Measurements from ENCODE around the gene ZNF518B. TPM values are rescaled to one million over a fixed set of nuclear protein-coding genes. Genes with fewer than 3 reads are reported as not detected.

The ZNF518B gene
- polyA plus RNA-seq, 1 donor from 2014 or later, result 38.2 TPM

- Histone ChIP-seq H3K9me3 (ENCODE audit: low read length) (peaks cover 10% of the 10 kb centered on the region), H3K4me2 (ENCODE audit: low read length) (peak overlapping the region; percentile 36), H3K27ac (ENCODE audit: low read length) (peak overlapping the region; percentile 44), H3K79me2 (replicated peaks; ENCODE audit: insufficient read depth, low read length) (peaks cover 8% of the 10 kb centered on the region), H3K9me2 (ENCODE audit: insufficient read depth, low read length) (no peaks in the 10 kb centered on the region), H3K4me3 (ENCODE audit: low read length) (peak overlapping the region; percentile 76), H3K27me3 (ENCODE audit: insufficient read depth, low read depth, low read length) (peaks cover 7% of the 10 kb centered on the region), H4K20me1 (ENCODE audit: insufficient read depth) (no peaks in the 10 kb centered on the region), H3F3A (ENCODE audit: insufficient read depth, low read length, poor library complexity, severe bottlenecking) (no peaks in the 10 kb centered on the region), H3K9ac (ENCODE audit: low read length) (peak overlapping the region; percentile 53), H2AFZ (ENCODE audit: low read depth, low read length) (peak overlapping the region; percentile 83), H3K36me3 (ENCODE audit: insufficient read depth, low read length) (peaks cover 7% of the 10 kb centered on the region)
- TF ChIP-seq SMC3 (conservative IDR thresholded peaks at IDR 0.05; ENCODE audit: poor library complexity) (no peak), POLR2AphosphoS5 (IDR thresholded peaks at IDR 0.05) (peak; percentile 11), RAD21 (conservative IDR thresholded peaks at IDR 0.05) (no peak), EZH2 (IDR thresholded peaks at IDR 0.05; ENCODE audit: borderline replicate concordance, insufficient read depth, low read length, poor library complexity, severe bottlenecking) (no peak), MXI1 (conservative IDR thresholded peaks at IDR 0.05; ENCODE audit: poor library complexity, severe bottlenecking) (no peak), TAF1 (IDR thresholded peaks at IDR 0.05; ENCODE audit: low read depth) (no peak)
- TF ChIP-seq, protein P1, sequence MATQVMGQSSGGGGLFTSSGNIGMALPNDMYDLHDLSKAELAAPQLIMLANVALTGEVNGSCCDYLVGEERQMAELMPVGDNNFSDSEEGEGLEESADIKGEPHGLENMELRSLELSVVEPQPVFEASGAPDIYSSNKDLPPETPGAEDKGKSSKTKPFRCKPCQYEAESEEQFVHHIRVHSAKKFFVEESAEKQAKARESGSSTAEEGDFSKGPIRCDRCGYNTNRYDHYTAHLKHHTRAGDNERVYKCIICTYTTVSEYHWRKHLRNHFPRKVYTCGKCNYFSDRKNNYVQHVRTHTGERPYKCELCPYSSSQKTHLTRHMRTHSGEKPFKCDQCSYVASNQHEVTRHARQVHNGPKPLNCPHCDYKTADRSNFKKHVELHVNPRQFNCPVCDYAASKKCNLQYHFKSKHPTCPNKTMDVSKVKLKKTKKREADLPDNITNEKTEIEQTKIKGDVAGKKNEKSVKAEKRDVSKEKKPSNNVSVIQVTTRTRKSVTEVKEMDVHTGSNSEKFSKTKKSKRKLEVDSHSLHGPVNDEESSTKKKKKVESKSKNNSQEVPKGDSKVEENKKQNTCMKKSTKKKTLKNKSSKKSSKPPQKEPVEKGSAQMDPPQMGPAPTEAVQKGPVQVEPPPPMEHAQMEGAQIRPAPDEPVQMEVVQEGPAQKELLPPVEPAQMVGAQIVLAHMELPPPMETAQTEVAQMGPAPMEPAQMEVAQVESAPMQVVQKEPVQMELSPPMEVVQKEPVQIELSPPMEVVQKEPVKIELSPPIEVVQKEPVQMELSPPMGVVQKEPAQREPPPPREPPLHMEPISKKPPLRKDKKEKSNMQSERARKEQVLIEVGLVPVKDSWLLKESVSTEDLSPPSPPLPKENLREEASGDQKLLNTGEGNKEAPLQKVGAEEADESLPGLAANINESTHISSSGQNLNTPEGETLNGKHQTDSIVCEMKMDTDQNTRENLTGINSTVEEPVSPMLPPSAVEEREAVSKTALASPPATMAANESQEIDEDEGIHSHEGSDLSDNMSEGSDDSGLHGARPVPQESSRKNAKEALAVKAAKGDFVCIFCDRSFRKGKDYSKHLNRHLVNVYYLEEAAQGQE (IDR thresholded peaks at IDR 0.05; ENCODE audit: borderline replicate concordance), result peak; percentile 3
Observed at GRCh38 chr4:10456595-10457254, 501 bp downstream of the ZNF518B start.

DNA sequence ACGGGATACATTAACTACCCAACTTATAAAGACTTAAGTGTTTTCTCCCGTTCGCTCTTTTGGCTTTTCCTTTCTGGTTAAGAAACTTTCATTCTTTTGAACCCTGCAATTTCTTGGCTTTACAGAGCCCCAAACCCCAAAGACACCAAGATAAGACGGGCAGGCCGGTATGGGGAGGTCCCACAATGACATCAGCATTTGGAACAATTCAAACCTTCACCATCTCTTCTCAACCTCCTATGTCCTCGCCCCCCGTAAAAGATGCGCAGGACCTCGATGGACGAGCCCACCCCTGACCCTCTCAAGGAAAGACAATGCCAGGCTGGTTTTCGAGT lies 999 bp downstream of the ZNF518B start:
- peak overlapping the region; percentile 44 for H3K27ac ChIP-seq (ENCODE audit: low read length)
- peaks cover 8% of the 10 kb centered on the region for H3K9me3 ChIP-seq (ENCODE audit: low read length)

More for the DNA sequence above, 999 bp downstream of the ZNF518B start:
- H3K4me3 ChIP-seq (ENCODE audit: low read length), result peak overlapping the region; percentile 76
- H3K9ac ChIP-seq (ENCODE audit: low read length), result peak overlapping the region; percentile 53
- H3K36me3 ChIP-seq (ENCODE audit: insufficient read depth, low read length), result peaks cover 7% of the 10 kb centered on the region
- no peaks in the 10 kb centered on the region for H3K9me2 ChIP-seq (ENCODE audit: insufficient read depth, low read length)
- no peaks in the 10 kb centered on the region for H3F3A ChIP-seq (ENCODE audit: insufficient read depth, low read length, poor library complexity, severe bottlenecking)
- peak overlapping the region; percentile 36 for H3K4me2 ChIP-seq (ENCODE audit: low read length)
- no peaks in the 10 kb centered on the region for H4K20me1 ChIP-seq (ENCODE audit: insufficient read depth)
- peak overlapping the region; percentile 83 for H2AFZ ChIP-seq (ENCODE audit: low read depth, low read length)
- peaks cover 3% of the 10 kb centered on the region for H3K27me3 ChIP-seq (ENCODE audit: insufficient read depth, low read depth, low read length)
- TF ChIP-seq POLR2AphosphoS5 (IDR thresholded peaks at IDR 0.05), result no peak
- TF ChIP-seq, protein P2, sequence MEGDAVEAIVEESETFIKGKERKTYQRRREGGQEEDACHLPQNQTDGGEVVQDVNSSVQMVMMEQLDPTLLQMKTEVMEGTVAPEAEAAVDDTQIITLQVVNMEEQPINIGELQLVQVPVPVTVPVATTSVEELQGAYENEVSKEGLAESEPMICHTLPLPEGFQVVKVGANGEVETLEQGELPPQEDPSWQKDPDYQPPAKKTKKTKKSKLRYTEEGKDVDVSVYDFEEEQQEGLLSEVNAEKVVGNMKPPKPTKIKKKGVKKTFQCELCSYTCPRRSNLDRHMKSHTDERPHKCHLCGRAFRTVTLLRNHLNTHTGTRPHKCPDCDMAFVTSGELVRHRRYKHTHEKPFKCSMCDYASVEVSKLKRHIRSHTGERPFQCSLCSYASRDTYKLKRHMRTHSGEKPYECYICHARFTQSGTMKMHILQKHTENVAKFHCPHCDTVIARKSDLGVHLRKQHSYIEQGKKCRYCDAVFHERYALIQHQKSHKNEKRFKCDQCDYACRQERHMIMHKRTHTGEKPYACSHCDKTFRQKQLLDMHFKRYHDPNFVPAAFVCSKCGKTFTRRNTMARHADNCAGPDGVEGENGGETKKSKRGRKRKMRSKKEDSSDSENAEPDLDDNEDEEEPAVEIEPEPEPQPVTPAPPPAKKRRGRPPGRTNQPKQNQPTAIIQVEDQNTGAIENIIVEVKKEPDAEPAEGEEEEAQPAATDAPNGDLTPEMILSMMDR (IDR thresholded peaks at IDR 0.05; ENCODE audit: poor library complexity, severe bottlenecking), result no peak
- TF ChIP-seq, protein P1 (IDR thresholded peaks at IDR 0.05; ENCODE audit: borderline replicate concordance), result peak; percentile 9
- peaks cover 8% of the 10 kb centered on the region for H3K79me2 ChIP-seq (replicated peaks; ENCODE audit: insufficient read depth, low read length)
